HEK293 (cell line): ENCODE measurements around the gene HLA-DPA1.

Source experiments
- CTCF ChIA-PET: fragments of 350-600 bp; formaldehyde crosslinking; extraction: SDS; loops from one replicate; lab custom pipeline; 2021; ENCODE audit warnings: antibody characterized with exemption; lab: Yijun Ruan, JAX
- POLR2A ChIA-PET: fragments of 300-600 bp; formaldehyde crosslinking; extraction: SDS; loops from one replicate; lab custom pipeline; 2020; ENCODE audit warnings: antibody characterized with exemption, inconsistent platforms; lab: Yijun Ruan, JAX
- H3K27ac ChIP-seq: fragments of 200-500 bp; sonication (Bioruptor generic); 2 replicates; pipeline ENCODE4 v1.5.1; 2014; ENCODE audit warnings: low read depth, low read length, control low read depth, inconsistent platforms; ENCODE audit errors: extremely low read depth
- H3K36me3 ChIP-seq, 2 experiments: fragments of 200-500 bp in 1 of 2; sonication (Bioruptor generic) in 1 of 2; 1 replicate in 1 of 2; 2 replicates in 1 of 2; pipeline ENCODE4 v1.5.1; 2014 to 2017; ENCODE audit warnings: inconsistent platforms in 2 of 2, low read length in 2 of 2; ENCODE audit not compliant: control insufficient read depth in 2 of 2, insufficient read depth in 1 of 2
- H3K4me1 ChIP-seq: fragments of 200-500 bp; sonication (Bioruptor generic); 2 replicates; pipeline ENCODE4 v1.5.1; 2014; ENCODE audit warnings: mild to moderate bottlenecking, low read length, inconsistent platforms; ENCODE audit not compliant: control insufficient read depth, insufficient read depth
- H3K4me3 ChIP-seq: 2 replicates; pipeline ENCODE4 v1.5.1; 2011; ENCODE audit warnings: low read depth, mild to moderate bottlenecking, control low read depth, low read length, moderate library complexity
- H3K9me3 ChIP-seq: fragments of 200-500 bp; sonication (Bioruptor generic); 2 replicates; pipeline ENCODE4 v1.5.1; 2014; ENCODE audit warnings: low read depth, low read length, inconsistent platforms; ENCODE audit not compliant: control insufficient read depth, insufficient read depth
- GLIS2 ChIP-seq: fragments of 450-650 bp; formaldehyde crosslinking; IDR thresholded peaks from 2 replicates; pipeline ENCODE4 v1.5.1; 2016; ENCODE audit warnings: missing biosample characterization, missing genetic modification characterization
- HOXC10 ChIP-seq: sonication (generic); formaldehyde crosslinking; IDR thresholded peaks from 2 replicates; pipeline ENCODE4 v1.8.1; 2023; ENCODE audit warnings: mild to moderate bottlenecking, missing genetic modification reagents
- MYNN ChIP-seq: fragments of 450-650 bp; formaldehyde crosslinking; IDR thresholded peaks from 2 replicates; pipeline ENCODE4 v1.5.1; 2016; ENCODE audit warnings: missing biosample characterization, missing genetic modification characterization, borderline replicate concordance
- MZF1 ChIP-seq: fragments of 450-650 bp; formaldehyde crosslinking; IDR thresholded peaks from 2 replicates; pipeline ENCODE4 v1.5.1; 2017; ENCODE audit warnings: missing biosample characterization, missing genetic modification characterization, borderline replicate concordance
- OVOL3 ChIP-seq: fragments of 450-650 bp; formaldehyde crosslinking; IDR thresholded peaks from 2 replicates; pipeline ENCODE4 v1.5.1; 2016; ENCODE audit warnings: missing biosample characterization, missing genetic modification characterization
- RBAK ChIP-seq: fragments of 450-650 bp; formaldehyde crosslinking; IDR thresholded peaks from 2 replicates; pipeline ENCODE4 v1.5.1; 2016; ENCODE audit warnings: missing biosample characterization, missing genetic modification characterization
- SCRT2 ChIP-seq: fragments of 450-650 bp; formaldehyde crosslinking; IDR thresholded peaks from 2 replicates; pipeline ENCODE4 v1.5.1; 2016; ENCODE audit warnings: missing biosample characterization, missing genetic modification characterization
- TRIM28 ChIP-seq: IDR thresholded peaks from 2 replicates; pipeline ENCODE4 v1.6.1; 2011; ENCODE audit warnings: low read length, control low read depth, borderline replicate concordance
- ZEB2 ChIP-seq: fragments of 450-650 bp; formaldehyde crosslinking; IDR thresholded peaks from 2 replicates; pipeline ENCODE4 v1.5.1; 2016; ENCODE audit warnings: missing biosample characterization, missing genetic modification characterization
- ZNF10 ChIP-seq: fragments of 450-650 bp; formaldehyde crosslinking; IDR thresholded peaks from 2 replicates; pipeline ENCODE4 v1.5.1; 2017; ENCODE audit warnings: missing biosample characterization, missing genetic modification characterization
- ZNF184 ChIP-seq: fragments of 450-650 bp; IDR thresholded peaks from 2 replicates; pipeline ENCODE4 v1.5.1; 2018; ENCODE audit warnings: missing biosample characterization, mild to moderate bottlenecking, missing genetic modification characterization
- ZNF211 ChIP-seq: fragments of 450-650 bp; formaldehyde crosslinking; IDR thresholded peaks from 2 replicates; pipeline ENCODE4 v1.5.1; 2016; ENCODE audit warnings: low read depth, missing biosample characterization, missing genetic modification characterization
- ZNF239 ChIP-seq: fragments of 450-650 bp; formaldehyde crosslinking; IDR thresholded peaks from 2 replicates; pipeline ENCODE4 v1.5.1; 2016; ENCODE audit warnings: missing biosample characterization, missing genetic modification characterization
- ZNF266 ChIP-seq: fragments of 450-650 bp; formaldehyde crosslinking; IDR thresholded peaks from 2 replicates; pipeline ENCODE4 v1.5.1; 2016; ENCODE audit warnings: missing biosample characterization, missing genetic modification characterization, low read depth
- ZNF404 ChIP-seq: fragments of 450-650 bp; formaldehyde crosslinking; IDR thresholded peaks from 2 replicates; pipeline ENCODE4 v1.5.1; 2017; ENCODE audit warnings: missing biosample characterization, missing genetic modification characterization
- ZNF426 ChIP-seq: fragments of 450-650 bp; formaldehyde crosslinking; IDR thresholded peaks from 2 replicates; pipeline ENCODE4 v1.5.1; 2017; ENCODE audit warnings: missing biosample characterization, missing genetic modification characterization, mild to moderate bottlenecking, inconsistent platforms, moderate library complexity
- ZNF558 ChIP-seq: fragments of 450-650 bp; formaldehyde crosslinking; IDR thresholded peaks from 2 replicates; pipeline ENCODE4 v1.5.1; 2016; ENCODE audit warnings: missing biosample characterization, missing genetic modification characterization
- ZNF585B ChIP-seq: fragments of 450-650 bp; formaldehyde crosslinking; IDR thresholded peaks from 2 replicates; pipeline ENCODE4 v1.5.1; 2016; ENCODE audit warnings: missing biosample characterization, missing genetic modification characterization
- ZNF610 ChIP-seq: fragments of 450-650 bp; formaldehyde crosslinking; IDR thresholded peaks from 2 replicates; pipeline ENCODE4 v1.5.1; 2016; ENCODE audit warnings: missing biosample characterization, missing genetic modification characterization, borderline replicate concordance
- ZNF660 ChIP-seq: fragments of 450-650 bp; IDR thresholded peaks from 2 replicates; pipeline ENCODE4 v1.5.1; 2018; ENCODE audit warnings: missing biosample characterization, mild to moderate bottlenecking, missing genetic modification characterization
- ZNF830 ChIP-seq: fragments of 450-650 bp; IDR thresholded peaks from 2 replicates; pipeline ENCODE4 v1.5.0; 2018; ENCODE audit warnings: missing biosample characterization, missing genetic modification characterization, low read depth, mild to moderate bottlenecking, moderate library complexity
- ZSCAN30 ChIP-seq: fragments of 450-650 bp; IDR thresholded peaks from 2 replicates; pipeline ENCODE4 v1.5.1; 2018; ENCODE audit warnings: missing biosample characterization, mild to moderate bottlenecking, missing genetic modification characterization, moderate library complexity
- TF ChIP-seq, protein P1 (sequence below): fragments of 450-650 bp; formaldehyde crosslinking; IDR thresholded peaks from 2 replicates; pipeline ENCODE4 v1.5.1; 2016; ENCODE audit warnings: missing biosample characterization, missing genetic modification characterization, low read depth
- TF ChIP-seq, protein P2 (sequence below): fragments of 450-650 bp; formaldehyde crosslinking; IDR thresholded peaks from 2 replicates; pipeline ENCODE4 v1.5.1; 2016; ENCODE audit warnings: missing biosample characterization, missing genetic modification characterization
- TF ChIP-seq, protein P3 (sequence below): fragments of 450-650 bp; formaldehyde crosslinking; IDR thresholded peaks from 2 replicates; pipeline ENCODE4 v1.5.1; 2016; ENCODE audit warnings: missing biosample characterization, missing genetic modification characterization
- TF ChIP-seq, protein P4 (sequence below): fragments of 450-650 bp; formaldehyde crosslinking; IDR thresholded peaks from 2 replicates; pipeline ENCODE4 v1.5.1; 2017; ENCODE audit warnings: missing biosample characterization, missing genetic modification characterization

Gene HLA-DPA1

GRCh38 chr6:33070909-33071308 lies 2.5 kb downstream of the HLA-DPA1 start:
- H3K4me1 ChIP-seq: no peaks in the 10 kb centered on the region
- H3K9me3 ChIP-seq: no peaks in the 10 kb centered on the region
- peaks cover 0 to 29% of the 10 kb centered on the region in 2 experiments; a peak in 1 of 3 replicates for H3K36me3 ChIP-seq
- TF ChIP-seq MYNN (tag by site-specific recombination): no peak
- TF ChIP-seq ZNF610 (tag by site-specific recombination): no peak
- no peak for TF ChIP-seq ZNF558 (tag by site-specific recombination)
- TF ChIP-seq MZF1 (tag by site-specific recombination): no peak
- H3K27ac ChIP-seq: no peak overlapping the region
- CTCF ChIA-PET: interaction anchor here (1.2 kb wide), 1 partner anchor 40 kb away, joined by 8 read pairs; no protein-coding TSS in a partner anchor
- no peak overlapping the region for H3K4me3 ChIP-seq
- POLR2A ChIA-PET: no interaction called here

DNA sequence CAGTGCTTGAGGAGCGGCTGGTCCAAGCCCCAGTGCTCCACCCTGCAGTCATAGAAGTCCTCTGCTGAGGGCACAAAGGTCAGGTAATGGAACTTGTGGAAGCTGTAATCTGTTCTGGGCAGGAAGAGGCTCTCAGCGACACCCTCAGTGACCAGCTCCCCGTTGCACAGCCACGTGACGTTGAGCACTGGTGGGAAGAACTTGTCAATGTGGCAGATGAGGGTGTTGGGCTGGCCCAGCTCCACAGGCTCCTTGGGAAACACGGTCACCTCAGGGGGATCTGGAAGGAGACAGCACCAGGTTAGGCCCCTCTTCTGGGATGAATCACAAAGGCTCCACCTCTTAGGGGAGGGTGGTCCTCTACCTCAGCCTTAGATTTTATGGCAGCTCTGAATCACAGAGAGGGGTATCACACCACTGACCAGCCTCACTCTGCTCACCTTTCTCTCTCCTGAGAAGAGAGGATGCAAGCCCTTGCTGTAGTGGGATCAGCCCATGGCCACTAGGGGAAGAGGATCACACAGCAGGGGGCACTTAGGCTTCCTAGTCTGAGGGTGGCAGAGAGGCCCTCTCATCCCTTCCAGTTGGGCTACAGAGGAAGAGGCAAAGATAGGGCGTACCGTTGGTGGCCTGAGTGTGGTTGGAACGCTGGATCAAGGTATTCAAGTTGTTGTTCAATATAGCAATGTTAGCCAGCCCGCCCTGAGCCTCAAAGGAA lies 4.3 kb downstream of the HLA-DPA1 start:
- H3K36me3 ChIP-seq: peaks cover 0 to 35% of the 10 kb centered on the region in 2 experiments; a peak in 1 of 3 replicates
- H3K4me1 ChIP-seq: no peaks in the 10 kb centered on the region
- CTCF ChIA-PET: interaction anchor here (1.0 kb wide), 1 partner anchor 14 kb away, joined by 3 read pairs; no protein-coding TSS in a partner anchor
- POLR2A ChIA-PET: interaction anchor here (0.5 kb wide), 1 partner anchor 42 kb away, joined by 3 read pairs; no protein-coding TSS in a partner anchor
- no peak overlapping the region for H3K4me3 ChIP-seq
- no peak for TF ChIP-seq ZNF585B (tag by site-specific recombination)
- TF ChIP-seq ZNF426: no peak
- TF ChIP-seq, protein P1, sequence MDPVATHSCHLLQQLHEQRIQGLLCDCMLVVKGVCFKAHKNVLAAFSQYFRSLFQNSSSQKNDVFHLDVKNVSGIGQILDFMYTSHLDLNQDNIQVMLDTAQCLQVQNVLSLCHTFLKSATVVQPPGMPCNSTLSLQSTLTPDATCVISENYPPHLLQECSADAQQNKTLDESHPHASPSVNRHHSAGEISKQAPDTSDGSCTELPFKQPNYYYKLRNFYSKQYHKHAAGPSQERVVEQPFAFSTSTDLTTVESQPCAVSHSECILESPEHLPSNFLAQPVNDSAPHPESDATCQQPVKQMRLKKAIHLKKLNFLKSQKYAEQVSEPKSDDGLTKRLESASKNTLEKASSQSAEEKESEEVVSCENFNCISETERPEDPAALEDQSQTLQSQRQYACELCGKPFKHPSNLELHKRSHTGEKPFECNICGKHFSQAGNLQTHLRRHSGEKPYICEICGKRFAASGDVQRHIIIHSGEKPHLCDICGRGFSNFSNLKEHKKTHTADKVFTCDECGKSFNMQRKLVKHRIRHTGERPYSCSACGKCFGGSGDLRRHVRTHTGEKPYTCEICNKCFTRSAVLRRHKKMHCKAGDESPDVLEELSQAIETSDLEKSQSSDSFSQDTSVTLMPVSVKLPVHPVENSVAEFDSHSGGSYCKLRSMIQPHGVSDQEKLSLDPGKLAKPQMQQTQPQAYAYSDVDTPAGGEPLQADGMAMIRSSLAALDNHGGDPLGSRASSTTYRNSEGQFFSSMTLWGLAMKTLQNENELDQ: no peak
- no peak for TF ChIP-seq ZNF830 (tag by site-specific recombination)
- no peak for TF ChIP-seq TRIM28
- no peak for TF ChIP-seq ZEB2
- no peak overlapping the region for H3K27ac ChIP-seq
- H3K9me3 ChIP-seq: no peaks in the 10 kb centered on the region

GRCh38 chr6:33066917-33067521 lies 6.4 kb downstream of the HLA-DPA1 start:
- ChIA-PET CTCF (no interaction called here), POLR2A (no interaction called here)
- Histone ChIP-seq H3K27ac (no peak overlapping the region), H3K4me3 (no peak overlapping the region), H3K4me1 (no peaks in the 10 kb centered on the region; the same call in 1 of the 2 replicates), H3K9me3 (no peaks in the 10 kb centered on the region), H3K36me3 (peaks cover 0 to 35% of the 10 kb centered on the region in 2 experiments; a peak in 1 of 3 replicates)
- TF ChIP-seq, protein P2, sequence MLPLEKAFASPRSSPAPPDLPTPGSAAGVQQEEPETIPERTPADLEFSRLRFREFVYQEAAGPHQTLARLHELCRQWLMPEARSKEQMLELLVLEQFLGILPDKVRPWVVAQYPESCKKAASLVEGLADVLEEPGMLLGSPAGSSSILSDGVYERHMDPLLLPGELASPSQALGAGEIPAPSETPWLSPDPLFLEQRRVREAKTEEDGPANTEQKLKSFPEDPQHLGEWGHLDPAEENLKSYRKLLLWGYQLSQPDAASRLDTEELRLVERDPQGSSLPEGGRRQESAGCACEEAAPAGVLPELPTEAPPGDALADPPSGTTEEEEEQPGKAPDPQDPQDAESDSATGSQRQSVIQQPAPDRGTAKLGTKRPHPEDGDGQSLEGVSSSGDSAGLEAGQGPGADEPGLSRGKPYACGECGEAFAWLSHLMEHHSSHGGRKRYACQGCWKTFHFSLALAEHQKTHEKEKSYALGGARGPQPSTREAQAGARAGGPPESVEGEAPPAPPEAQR (tag by site-specific recombination): no peak
- no peak for TF ChIP-seq RBAK
- TF ChIP-seq ZNF660 (tag by site-specific recombination): no peak
- no peak for TF ChIP-seq SCRT2 (tag by site-specific recombination)
- TF ChIP-seq, protein P3, sequence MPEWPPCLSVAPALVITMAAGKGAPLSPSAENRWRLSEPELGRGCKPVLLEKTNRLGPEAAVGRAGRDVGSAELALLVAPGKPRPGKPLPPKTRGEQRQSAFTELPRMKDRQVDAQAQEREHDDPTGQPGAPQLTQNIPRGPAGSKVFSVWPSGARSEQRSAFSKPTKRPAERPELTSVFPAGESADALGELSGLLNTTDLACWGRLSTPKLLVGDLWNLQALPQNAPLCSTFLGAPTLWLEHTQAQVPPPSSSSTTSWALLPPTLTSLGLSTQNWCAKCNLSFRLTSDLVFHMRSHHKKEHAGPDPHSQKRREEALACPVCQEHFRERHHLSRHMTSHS: no peak
- TF ChIP-seq ZSCAN30 (tag by site-specific recombination): no peak
- no peak for TF ChIP-seq ZNF184 (tag by site-specific recombination)
- no peak for TF ChIP-seq ZEB2
- TF ChIP-seq ZNF10 (tag by site-specific recombination): no peak
- no peak for TF ChIP-seq HOXC10 (CRISPR knock-in tag)
- TF ChIP-seq GLIS2 (tag by site-specific recombination): no peak
- TF ChIP-seq, protein P4, sequence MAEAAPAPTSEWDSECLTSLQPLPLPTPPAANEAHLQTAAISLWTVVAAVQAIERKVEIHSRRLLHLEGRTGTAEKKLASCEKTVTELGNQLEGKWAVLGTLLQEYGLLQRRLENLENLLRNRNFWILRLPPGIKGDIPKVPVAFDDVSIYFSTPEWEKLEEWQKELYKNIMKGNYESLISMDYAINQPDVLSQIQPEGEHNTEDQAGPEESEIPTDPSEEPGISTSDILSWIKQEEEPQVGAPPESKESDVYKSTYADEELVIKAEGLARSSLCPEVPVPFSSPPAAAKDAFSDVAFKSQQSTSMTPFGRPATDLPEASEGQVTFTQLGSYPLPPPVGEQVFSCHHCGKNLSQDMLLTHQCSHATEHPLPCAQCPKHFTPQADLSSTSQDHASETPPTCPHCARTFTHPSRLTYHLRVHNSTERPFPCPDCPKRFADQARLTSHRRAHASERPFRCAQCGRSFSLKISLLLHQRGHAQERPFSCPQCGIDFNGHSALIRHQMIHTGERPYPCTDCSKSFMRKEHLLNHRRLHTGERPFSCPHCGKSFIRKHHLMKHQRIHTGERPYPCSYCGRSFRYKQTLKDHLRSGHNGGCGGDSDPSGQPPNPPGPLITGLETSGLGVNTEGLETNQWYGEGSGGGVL (tag by site-specific recombination): no peak
- TF ChIP-seq ZNF211 (tag by site-specific recombination): no peak
- no peak for TF ChIP-seq OVOL3 (tag by site-specific recombination)
- no peak for TF ChIP-seq ZNF239 (tag by site-specific recombination)
- TF ChIP-seq ZNF404 (tag by site-specific recombination): no peak
- no peak for TF ChIP-seq ZNF266
